ENCODE results near the gene DCAF11.

The DCAF11 gene

GRCh38 chr14:24121210-24121609 is 6.6 kb downstream of the DCAF11 start:
- DNase-seq (ENCODE audit: low read depth in 3 of 3), result no peak

- DNase-seq (ENCODE audit: low read depth in 3 of 3), result no peak
Measured at GRCh38 chr14:24122416-24122815, 7.8 kb downstream of the DCAF11 start.

GRCh38 chr14:24122898-24123297 is 8.3 kb downstream of the DCAF11 start:
- DNase-seq (ENCODE audit: low read depth in 3 of 3), result no peak

- no peak for DNase-seq (ENCODE audit: low read depth in 3 of 3)
Measured at GRCh38 chr14:24123424-24124417, 9.1 kb downstream of the DCAF11 start.

GRCh38 chr14:24126939-24127338 is 12.4 kb downstream of the DCAF11 start:
- DNase-seq (ENCODE audit: low read depth in 3 of 3), result no peak

- no peak for DNase-seq (ENCODE audit: low read depth in 3 of 3)
Measured at GRCh38 chr14:24127673-24128072, 13.1 kb downstream of the DCAF11 start.

- no peak for DNase-seq (ENCODE audit: low read depth in 3 of 3)
Measured at GRCh38 chr14:24129410-24129998, 14.9 kb downstream of the DCAF11 start.

GRCh38 chr14:24130380-24130716 is 15.8 kb downstream of the DCAF11 start, which contains the start of gene FITM1:
TSS of gene FITM1 (plus strand) at chr14:24130659. CDS start at chr14:24131564, 905 bp downstream.
- no peak for DNase-seq (ENCODE audit: low read depth in 3 of 3)

- no peak for DNase-seq (ENCODE audit: low read depth in 3 of 3)
Measured at GRCh38 chr14:24130717-24131548, 16.4 kb downstream of the DCAF11 start.

GRCh38 chr14:24131549-24131966 is 17.0 kb downstream of the DCAF11 start:
- no peak for DNase-seq (ENCODE audit: low read depth in 3 of 3)

- DNase-seq (ENCODE audit: low read depth in 3 of 3), result no peak
Measured at GRCh38 chr14:24132061-24132685, 17.6 kb downstream of the DCAF11 start.

- DNase-seq (ENCODE audit: low read depth in 3 of 3), result no peak
Measured at GRCh38 chr14:24132976-24133375, 18.4 kb downstream of the DCAF11 start.

- DNase-seq (ENCODE audit: low read depth in 3 of 3), result no peak
Measured at GRCh38 chr14:24133735-24134134, 19.2 kb downstream of the DCAF11 start.

GRCh38 chr14:24135584-24135833 is 20.9 kb downstream of the DCAF11 start:
- no peak for DNase-seq (ENCODE audit: low read depth in 3 of 3)

GRCh38 chr14:24135834-24136683 is 21.5 kb downstream of the DCAF11 start, which contains the start of gene PSME1:
TSS of gene PSME1 (plus strand) at chr14:24136194. CDS start at chr14:24136263, 69 bp downstream.
- peak; percentile 89 to 95 (median 89) for DNase-seq (ENCODE audit: low read depth in 3 of 3)

- no peak for DNase-seq (ENCODE audit: low read depth in 3 of 3)
Measured at GRCh38 chr14:24136684-24137528, 22.3 kb downstream of the DCAF11 start.

- DNase-seq (ENCODE audit: low read depth in 3 of 3), result no peak
Measured at GRCh38 chr14:24137529-24138395, 23.2 kb downstream of the DCAF11 start.

GRCh38 chr14:24138396-24139271 is 24.1 kb downstream of the DCAF11 start:
- DNase-seq (ENCODE audit: low read depth in 3 of 3), result no peak
